Glomerular visceral epithelial cell (primary cell): ENCODE results near the gene CDKN1A.

Experiments
- DNase-seq: peaks from one replicate; pipeline ENCODE4 v3.0.0-alpha.2; 2016; ENCODE audit errors: extremely low spot score

The CDKN1A gene

DNA sequence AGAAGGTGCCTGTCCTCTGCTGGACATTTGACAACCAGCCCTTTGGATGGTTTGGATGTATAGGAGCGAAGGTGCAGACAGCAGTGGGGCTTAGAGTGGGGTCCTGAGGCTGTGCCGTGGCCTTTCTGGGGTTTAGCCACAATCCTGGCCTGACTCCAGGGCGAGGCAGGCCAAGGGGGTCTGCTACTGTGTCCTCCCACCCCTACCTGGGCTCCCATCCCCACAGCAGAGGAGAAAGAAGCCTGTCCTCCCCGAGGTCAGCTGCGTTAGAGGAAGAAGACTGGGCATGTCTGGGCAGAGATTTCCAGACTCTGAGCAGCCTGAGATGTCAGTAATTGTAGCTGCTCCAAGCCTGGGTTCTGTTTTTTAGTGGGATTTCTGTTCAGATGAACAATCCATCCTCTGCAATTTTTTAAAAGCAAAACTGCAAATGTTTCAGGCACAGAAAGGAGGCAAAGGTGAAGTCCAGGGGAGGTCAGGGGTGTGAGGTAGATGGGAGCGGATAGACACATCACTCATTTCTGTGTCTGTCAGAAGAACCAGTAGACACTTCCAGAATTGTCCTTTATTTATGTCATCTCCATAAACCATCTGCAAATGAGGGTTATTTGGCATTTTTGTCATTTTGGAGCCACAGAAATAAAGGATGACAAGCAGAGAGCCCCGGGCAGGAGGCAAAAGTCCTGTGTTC lies 1.3 kb upstream of the CDKN1A start:
- no peak for DNase-seq

DNA sequence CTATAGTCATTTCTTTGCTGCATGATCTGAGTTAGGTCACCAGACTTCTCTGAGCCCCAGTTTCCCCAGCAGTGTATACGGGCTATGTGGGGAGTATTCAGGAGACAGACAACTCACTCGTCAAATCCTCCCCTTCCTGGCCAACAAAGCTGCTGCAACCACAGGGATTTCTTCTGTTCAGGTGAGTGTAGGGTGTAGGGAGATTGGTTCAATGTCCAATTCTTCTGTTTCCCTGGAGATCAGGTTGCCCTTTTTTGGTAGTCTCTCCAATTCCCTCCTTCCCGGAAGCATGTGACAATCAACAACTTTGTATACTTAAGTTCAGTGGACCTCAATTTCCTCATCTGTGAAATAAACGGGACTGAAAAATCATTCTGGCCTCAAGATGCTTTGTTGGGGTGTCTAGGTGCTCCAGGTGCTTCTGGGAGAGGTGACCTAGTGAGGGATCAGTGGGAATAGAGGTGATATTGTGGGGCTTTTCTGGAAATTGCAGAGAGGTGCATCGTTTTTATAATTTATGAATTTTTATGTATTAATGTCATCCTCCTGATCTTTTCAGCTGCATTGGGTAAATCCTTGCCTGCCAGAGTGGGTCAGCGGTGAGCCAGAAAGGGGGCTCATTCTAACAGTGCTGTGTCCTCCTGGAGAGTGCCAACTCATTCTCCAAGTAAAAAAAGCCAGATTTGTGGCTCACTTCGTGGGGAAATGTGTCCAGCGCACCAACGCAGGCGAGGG lies 594 bp upstream of the CDKN1A start:
- DNase-seq, result no peak

DNA sequence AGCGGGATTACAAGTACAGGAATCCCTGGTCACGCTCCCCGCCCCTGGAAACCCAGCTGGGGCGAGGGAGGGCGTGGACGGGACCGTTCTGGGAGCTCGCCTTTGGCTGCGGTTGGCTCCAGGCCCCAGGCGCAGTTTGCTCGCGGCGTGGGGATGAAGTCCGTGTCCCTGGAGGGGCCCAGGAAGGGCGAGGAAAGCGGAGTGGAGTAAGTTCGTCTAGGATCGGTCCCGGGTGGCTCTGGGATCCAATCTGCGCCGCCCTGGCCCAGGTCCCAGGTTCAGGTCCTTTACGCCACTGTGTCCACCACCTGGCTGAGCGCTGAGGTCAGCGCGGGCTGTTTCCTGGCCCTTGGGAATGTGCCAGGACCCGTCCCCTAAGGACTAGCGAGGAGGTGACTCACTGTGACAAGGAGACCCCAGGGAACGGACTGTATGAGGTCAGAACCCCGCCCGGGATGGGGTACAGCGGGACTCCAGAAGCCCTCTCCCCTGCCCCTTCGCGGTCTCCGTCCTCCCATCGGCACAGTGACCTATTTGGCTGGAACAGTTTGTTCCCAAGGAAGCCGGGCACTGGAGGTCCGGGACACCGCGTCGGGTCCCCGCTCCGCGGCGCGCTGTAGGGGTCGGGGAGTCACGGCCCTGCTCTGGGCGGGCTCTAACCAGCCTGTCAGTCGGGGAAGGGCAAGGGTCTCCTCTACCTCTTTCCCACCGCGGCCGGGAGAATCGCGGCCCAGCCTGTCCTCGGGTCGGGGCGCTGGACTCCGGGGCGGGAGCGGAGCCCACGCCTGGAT lies 724 bp downstream of the CDKN1A start:
- DNase-seq, result peak; percentile 80

DNA sequence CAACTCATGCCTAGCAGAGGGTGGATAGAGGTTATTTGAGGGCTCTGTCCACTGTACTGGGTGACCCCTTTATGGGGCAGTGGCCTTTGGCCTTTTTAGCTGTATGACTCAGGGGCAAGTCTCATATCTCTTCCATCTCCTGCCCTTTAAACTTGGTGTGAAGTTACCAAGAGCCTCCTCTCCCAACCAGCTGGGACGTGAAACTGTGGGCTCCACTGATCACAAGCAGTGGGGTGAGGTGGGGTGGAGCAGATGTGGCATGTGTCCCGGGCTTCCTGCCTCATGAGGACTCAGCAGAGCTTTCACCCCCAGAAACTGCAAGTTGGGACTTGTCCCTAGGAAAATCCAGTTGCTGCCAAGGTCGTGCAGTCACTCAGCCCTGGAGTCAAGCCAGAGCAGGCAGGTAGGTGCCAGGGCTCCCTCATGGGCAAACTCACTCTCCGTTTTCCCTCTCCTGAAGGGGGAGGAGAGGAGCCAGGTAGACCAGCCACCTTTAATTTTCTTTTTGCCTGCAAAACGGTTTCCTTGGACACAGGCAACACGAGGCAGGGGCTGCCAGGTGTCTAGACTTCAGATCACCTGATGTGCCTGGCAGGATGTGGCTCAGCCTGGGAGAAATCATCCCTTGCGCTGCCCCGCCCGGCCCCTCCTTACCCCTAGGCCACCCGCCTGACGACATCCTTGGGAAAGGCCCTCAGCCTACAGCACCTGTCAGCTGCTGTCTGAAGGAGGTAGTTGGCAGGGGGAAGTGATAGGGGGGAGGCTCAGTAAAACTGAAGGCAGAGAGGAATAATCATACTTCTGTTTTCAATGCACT lies 4.0 kb downstream of the CDKN1A start:
- DNase-seq, result peak; percentile 80

DNA sequence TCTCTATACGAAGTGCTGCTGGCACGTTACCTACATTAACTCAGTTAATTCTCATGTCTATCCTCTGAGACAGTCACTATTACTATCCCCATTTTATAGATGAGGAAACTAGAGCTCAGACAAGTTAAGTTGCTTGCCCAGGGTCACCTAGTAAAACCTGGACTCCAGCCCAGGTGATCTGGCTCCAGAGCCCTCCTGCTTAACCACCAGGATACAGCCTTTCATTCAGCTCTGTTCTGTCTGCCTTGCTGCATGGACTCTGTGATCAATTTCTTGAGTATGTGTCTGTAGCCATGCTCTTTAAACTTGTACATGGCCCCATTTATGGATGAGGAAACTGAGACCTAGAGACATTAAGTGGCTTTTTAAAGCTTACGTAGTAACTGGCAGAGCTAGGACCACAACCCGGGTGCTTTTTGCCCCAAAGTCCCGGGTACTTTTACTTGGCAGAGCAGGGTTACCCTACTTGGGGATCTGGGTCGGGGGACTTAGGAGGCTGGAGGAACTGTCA lies 4.7 kb downstream of the CDKN1A start:
- no peak for DNase-seq

DNA sequence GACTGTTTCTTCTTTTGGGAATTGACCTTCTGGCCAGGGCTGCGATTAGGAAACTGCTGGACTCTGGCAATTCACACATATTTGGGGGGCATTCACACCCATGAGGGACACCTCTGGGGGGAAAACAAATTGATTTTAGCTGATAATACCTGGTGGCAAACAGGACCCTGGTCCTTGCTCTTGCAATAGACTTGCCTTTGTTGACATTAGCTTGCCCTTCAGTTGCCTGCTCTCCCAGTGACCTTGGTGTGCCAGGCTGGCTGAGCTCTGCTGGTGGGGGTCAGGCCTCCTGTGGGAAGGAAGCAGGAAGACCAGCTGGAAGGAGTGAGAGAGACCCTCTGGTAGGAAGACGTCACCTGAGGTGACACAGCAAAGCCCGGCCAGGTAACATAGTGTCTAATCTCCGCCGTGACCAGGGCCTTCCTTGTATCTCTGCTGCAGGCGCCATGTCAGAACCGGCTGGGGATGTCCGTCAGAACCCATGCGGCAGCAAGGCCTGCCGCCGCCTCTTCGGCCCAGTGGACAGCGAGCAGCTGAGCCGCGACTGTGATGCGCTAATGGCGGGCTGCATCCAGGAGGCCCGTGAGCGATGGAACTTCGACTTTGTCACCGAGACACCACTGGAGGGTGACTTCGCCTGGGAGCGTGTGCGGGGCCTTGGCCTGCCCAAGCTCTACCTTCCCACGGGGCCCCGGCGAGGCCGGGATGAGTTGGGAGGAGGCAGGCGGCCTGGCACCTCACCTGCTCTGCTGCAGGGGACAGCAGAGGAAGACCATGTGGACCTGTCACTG lies 5.3 kb downstream of the CDKN1A start:
- DNase-seq, result no peak

DNA sequence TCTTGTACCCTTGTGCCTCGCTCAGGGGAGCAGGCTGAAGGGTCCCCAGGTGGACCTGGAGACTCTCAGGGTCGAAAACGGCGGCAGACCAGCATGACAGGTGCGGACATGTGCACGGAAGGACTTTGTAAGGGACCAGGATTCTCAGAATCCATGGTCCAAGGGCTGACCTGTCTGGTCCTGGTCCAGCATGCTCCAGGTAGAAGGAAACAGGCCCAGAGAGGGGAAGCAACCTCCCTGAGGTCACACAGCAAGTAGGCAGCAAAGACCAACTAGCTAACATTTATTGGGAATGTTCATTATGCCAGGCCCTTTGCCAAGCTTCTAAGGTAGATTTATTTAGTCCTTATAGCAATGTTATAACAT lies 5.9 kb downstream of the CDKN1A start:
- no peak for DNase-seq

DNA sequence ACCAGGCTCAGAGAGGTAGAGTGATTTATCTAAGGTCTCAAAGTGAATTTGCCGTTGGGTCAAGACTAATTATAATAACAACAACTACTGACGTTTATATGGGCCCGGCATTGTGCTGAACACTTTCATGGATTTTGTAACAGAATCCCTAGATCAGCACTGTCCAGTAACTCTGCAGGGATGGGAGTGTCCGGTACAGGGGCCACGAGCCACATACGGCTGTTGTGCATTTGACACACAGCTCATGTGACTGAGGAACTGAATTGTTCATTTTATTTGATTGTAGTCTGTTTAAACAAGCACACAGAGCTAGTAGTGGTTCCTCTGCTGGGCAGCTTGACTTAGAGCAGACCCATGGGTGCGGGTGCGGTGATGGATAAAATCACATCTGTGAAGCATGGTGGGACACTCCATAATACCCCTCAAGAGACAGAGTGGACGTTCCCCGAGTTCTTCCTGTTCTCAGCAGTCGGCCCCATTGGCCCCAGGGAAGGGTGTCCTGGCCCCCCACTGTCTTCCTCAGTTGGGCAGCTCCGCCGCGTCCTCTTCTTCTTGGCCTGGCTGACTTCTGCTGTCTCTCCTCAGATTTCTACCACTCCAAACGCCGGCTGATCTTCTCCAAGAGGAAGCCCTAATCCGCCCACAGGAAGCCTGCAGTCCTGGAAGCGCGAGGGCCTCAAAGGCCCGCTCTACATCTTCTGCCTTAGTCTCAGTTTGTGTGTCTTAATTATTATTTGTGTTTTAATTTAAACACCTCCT lies 6.8 kb downstream of the CDKN1A start:
- DNase-seq, result no peak

DNA sequence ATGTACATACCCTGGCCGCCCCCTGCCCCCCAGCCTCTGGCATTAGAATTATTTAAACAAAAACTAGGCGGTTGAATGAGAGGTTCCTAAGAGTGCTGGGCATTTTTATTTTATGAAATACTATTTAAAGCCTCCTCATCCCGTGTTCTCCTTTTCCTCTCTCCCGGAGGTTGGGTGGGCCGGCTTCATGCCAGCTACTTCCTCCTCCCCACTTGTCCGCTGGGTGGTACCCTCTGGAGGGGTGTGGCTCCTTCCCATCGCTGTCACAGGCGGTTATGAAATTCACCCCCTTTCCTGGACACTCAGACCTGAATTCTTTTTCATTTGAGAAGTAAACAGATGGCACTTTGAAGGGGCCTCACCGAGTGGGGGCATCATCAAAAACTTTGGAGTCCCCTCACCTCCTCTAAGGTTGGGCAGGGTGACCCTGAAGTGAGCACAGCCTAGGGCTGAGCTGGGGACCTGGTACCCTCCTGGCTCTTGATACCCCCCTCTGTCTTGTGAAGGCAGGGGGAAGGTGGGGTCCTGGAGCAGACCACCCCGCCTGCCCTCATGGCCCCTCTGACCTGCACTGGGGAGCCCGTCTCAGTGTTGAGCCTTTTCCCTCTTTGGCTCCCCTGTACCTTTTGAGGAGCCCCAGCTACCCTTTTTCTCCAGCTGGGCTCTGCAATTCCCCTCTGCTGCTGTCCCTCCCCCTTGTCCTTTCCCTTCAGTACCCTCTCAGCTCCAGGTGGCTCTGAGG lies 7.6 kb downstream of the CDKN1A start:
- no peak for DNase-seq

DNA sequence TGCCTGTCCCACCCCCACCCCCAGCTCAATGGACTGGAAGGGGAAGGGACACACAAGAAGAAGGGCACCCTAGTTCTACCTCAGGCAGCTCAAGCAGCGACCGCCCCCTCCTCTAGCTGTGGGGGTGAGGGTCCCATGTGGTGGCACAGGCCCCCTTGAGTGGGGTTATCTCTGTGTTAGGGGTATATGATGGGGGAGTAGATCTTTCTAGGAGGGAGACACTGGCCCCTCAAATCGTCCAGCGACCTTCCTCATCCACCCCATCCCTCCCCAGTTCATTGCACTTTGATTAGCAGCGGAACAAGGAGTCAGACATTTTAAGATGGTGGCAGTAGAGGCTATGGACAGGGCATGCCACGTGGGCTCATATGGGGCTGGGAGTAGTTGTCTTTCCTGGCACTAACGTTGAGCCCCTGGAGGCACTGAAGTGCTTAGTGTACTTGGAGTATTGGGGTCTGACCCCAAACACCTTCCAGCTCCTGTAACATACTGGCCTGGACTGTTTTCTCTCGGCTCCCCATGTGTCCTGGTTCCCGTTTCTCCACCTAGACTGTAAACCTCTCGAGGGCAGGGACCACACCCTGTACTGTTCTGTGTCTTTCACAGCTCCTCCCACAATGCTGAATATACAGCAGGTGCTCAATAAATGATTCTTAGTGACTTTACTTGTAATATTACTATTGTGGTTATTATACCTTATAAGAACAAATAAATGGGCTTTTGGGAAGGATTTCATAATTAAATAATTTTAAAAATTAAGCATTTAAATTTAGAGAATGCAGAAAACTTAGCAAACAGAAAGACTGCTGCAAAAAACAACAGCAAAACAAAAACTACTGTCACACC lies 8.4 kb downstream of the CDKN1A start:
- no peak for DNase-seq

DNA sequence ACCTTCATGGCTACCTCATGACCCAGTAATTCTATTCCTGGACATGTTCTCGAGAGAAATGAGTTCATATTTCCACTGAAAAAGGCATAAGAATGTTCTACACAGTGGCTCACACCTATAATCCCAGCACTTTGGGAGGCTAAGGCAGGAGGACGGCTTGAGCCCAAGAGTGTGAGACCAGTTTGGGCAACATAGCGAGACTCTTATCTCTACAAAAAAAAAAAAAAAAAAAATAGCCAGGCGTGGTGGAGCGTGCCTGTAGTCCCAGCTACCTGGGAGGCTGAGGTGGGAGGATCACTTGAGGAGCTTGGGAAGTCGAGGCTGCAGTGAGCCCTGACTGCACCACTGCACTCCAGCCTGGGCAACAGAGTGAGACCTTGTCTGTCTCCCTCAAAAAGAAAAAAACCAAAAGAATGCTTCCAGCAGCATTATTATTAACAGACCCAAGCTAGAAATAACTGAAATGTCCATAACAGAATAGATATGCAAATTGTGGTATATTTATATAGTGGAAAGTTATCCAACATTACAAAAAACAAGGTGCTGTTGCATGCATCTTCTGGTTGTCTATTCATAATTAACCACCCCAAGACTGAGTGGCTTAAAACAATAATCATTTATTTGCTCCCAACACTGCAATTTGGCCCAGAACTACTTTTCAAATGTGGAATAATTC lies 9.7 kb downstream of the CDKN1A start:
- DNase-seq, result peak; percentile 38

DNA sequence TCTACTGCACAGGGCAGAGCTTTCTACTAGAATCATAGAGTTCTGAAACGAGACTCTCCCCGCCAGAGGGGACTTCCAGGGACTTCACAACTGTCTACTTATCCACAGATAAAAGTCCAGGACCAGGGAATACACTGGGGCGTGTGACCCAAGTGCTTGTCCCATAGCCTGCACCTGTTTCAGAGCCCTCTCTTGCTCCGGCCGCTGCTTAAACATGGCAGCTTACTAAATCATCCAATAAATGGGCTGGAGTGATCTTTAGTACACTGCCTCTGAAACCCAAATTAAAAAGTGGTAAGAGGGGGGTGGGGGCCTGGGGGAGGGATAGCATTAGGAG lies 10.2 kb downstream of the CDKN1A start:
- no peak for DNase-seq

DNA sequence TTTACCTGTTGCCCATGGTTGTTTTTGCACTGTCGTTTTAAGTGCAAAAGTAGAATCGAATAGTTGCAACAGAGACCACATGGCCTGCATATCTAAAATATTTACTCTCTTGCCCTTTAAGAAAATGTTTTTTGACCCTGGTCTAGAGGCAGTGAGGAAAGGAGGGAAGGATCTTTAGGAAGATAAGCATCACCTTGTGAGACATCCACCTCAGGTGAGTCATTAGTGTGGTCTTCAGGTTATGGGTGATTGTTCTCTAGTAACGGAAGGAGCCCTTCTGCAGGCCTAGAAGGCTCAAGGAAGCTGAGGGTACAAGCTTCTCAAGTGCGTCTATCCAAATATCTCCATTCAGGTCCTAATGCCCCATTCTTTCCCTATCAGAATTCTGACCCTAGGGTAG lies 12.5 kb downstream of the CDKN1A start:
- no peak for DNase-seq

DNA sequence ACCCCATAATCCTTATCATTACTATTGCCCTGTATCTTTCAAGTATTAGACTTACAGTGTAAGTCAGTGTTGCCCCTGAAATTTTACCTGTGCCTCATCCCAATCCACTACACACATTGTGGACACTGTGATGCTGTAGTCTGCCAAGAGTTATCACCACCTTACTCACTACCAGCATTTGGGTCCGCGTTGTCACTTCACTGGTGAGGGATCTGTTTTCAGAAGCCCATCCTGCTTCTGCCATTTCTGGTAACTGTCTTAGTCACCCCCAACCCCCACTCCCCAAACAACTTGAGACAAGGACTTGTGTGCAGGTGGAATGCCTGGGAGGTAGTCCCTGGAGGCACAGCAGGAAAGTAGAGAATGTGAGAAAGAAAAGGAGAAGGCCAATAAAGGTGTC lies 13.1 kb downstream of the CDKN1A start:
- no peak for DNase-seq

DNA sequence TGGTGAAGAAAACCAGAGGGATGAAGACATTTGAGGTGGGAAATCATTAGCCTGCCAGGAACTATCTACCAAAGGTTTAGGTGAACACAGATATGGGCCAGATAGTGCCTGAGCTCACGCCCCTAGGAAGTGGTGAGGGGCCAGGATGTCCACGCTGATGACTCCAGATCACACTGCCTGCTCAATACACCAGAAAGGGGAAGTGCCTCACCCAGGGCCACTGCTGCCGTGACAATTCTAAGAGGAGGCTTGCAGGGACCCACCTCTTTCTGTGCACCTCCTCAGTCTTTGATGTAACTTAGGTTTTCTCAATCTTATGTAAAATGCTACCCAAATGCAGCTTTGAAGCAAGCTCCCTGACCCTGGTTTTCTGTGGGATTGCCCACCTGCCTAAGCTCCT lies 13.7 kb downstream of the CDKN1A start:
- no peak for DNase-seq

DNA sequence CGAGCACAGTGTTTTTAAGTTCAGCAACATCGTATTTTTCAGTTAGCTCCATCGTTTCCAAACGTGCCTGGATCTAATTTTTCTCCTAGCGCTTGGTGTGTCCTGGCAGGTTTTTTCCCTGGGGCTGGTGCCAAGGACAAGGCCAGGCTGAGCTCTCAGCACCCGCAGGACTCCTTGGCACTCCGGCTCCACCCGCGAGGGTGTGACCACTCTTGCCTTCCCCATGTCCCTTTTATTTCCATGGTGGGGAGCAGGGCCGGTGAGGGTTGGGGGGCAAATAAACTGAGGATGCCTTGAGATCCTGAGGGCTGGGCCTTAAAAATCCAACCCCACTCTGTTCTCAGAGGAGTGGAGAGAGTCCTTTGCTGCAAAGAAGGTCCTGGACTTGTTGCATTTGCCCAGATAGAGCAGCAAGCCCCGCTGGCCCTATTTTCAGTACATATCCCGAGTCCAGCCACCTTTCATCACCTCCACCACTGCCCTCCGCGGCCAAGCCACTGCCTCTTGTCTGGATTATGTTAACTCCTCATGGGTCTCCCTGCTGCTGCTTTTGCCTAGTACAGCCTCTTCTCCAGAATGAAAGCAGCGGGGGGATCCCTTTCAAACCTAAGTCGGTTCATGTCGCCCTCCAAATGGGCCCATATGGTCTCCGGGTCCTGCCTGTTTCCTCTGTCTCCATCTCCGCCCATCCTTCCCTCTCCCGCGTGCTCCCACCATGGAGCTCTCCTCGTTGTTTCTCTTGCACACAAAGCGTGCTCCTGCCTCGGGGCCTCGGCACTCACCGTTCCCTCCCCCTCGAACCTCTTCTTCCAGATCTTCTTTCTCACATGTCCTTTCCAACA lies 14.6 kb downstream of the CDKN1A start:
- no peak for DNase-seq

DNA sequence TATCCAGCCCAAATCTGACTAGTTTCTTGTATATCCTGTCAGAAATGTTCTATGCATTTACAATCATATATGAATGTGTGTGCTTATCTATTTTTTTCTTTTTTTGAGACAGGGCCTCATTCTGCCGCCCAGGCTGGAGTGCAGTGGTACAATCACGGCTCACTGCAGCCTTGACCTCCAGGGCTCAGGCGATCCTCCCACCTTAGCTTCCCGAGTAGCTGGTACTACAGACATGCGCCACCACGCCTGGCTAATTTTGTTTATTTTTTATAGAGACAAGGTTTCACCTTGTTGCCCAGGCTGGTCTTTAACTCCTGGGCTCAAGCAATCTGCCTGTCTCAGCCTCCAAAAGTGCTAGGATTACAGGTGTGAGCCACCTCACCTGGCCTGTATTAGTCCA lies 16.1 kb downstream of the CDKN1A start:
- no peak for DNase-seq
